HEK293 (cell line): ENCODE results near the gene AFP.
"Not testable (repeated sequence)": the region's sequence is repeated elsewhere in the genome, so short reads cannot be mapped to it uniquely, and the experiment has no call there.

Experiments
- CTCF ChIA-PET: fragments of 350-600 bp; formaldehyde crosslinking; extraction: SDS; loops from one replicate; lab custom pipeline; 2021; ENCODE audit warnings: antibody characterized with exemption; lab: Yijun Ruan, JAX
- POLR2A ChIA-PET: fragments of 300-600 bp; formaldehyde crosslinking; extraction: SDS; loops from one replicate; lab custom pipeline; 2020; ENCODE audit warnings: antibody characterized with exemption, inconsistent platforms; lab: Yijun Ruan, JAX
- H3K27ac ChIP-seq: fragments of 200-500 bp; sonication (Bioruptor generic); 2 replicates; pipeline ENCODE4 v1.5.1; 2014; ENCODE audit warnings: low read depth, low read length, control low read depth, inconsistent platforms; ENCODE audit errors: extremely low read depth
- H3K36me3 ChIP-seq, 2 experiments: fragments of 200-500 bp in 1 of 2; sonication (Bioruptor generic) in 1 of 2; 1 replicate in 1 of 2; 2 replicates in 1 of 2; pipeline ENCODE4 v1.5.1; 2014 to 2017; ENCODE audit warnings: inconsistent platforms in 2 of 2, low read length in 2 of 2; ENCODE audit not compliant: control insufficient read depth in 2 of 2, insufficient read depth in 1 of 2
- H3K4me1 ChIP-seq: fragments of 200-500 bp; sonication (Bioruptor generic); 2 replicates; pipeline ENCODE4 v1.5.1; 2014; ENCODE audit warnings: mild to moderate bottlenecking, low read length, inconsistent platforms; ENCODE audit not compliant: control insufficient read depth, insufficient read depth
- H3K4me3 ChIP-seq: 2 replicates; pipeline ENCODE4 v1.5.1; 2011; ENCODE audit warnings: low read depth, mild to moderate bottlenecking, control low read depth, low read length, moderate library complexity
- H3K9me3 ChIP-seq: fragments of 200-500 bp; sonication (Bioruptor generic); 2 replicates; pipeline ENCODE4 v1.5.1; 2014; ENCODE audit warnings: low read depth, low read length, inconsistent platforms; ENCODE audit not compliant: control insufficient read depth, insufficient read depth
- AEBP2 ChIP-seq: fragments of 450-650 bp; formaldehyde crosslinking; IDR thresholded peaks from 2 replicates; pipeline ENCODE4 v1.5.1; 2016; ENCODE audit warnings: missing biosample characterization, missing genetic modification characterization, borderline replicate concordance
- BCL11A ChIP-seq: fragments of 450-650 bp; formaldehyde crosslinking; IDR thresholded peaks from 2 replicates; pipeline ENCODE4 v1.5.1; 2016; ENCODE audit warnings: low read depth, missing biosample characterization, missing genetic modification characterization
- GLI2 ChIP-seq: fragments of 450-650 bp; formaldehyde crosslinking; IDR thresholded peaks from 2 replicates; pipeline ENCODE4; 2017; ENCODE audit warnings: missing biosample characterization, missing genetic modification characterization, low read depth, borderline replicate concordance
- KLF9 ChIP-seq: fragments of 450-650 bp; formaldehyde crosslinking; IDR thresholded peaks from 2 replicates; pipeline ENCODE4 v1.5.1; 2016; ENCODE audit warnings: missing biosample characterization, missing genetic modification characterization, low read depth
- OSR2 ChIP-seq: fragments of 450-650 bp; formaldehyde crosslinking; IDR thresholded peaks from 2 replicates; pipeline ENCODE4 v1.5.1; 2016; ENCODE audit warnings: missing biosample characterization, missing genetic modification characterization
- ZBTB10 ChIP-seq: fragments of 450-650 bp; formaldehyde crosslinking; IDR thresholded peaks from 2 replicates; pipeline ENCODE4 v1.5.1; 2016; ENCODE audit warnings: missing biosample characterization, missing genetic modification characterization
- ZBTB26 ChIP-seq: fragments of 450-650 bp; formaldehyde crosslinking; optimal IDR thresholded peaks from 2 replicates; pipeline ENCODE3; 2016; ENCODE audit warnings: missing biosample characterization, mild to moderate bottlenecking, missing genetic modification characterization
- ZNF146 ChIP-seq: fragments of 450-650 bp; formaldehyde crosslinking; IDR thresholded peaks from 2 replicates; pipeline ENCODE4 v1.5.1; 2016; ENCODE audit warnings: missing biosample characterization, missing genetic modification characterization
- ZNF2 ChIP-seq: fragments of 450-650 bp; formaldehyde crosslinking; IDR thresholded peaks from 2 replicates; pipeline ENCODE4 v1.5.1; 2016; ENCODE audit warnings: missing biosample characterization, missing genetic modification characterization
- ZNF23 ChIP-seq: fragments of 450-650 bp; formaldehyde crosslinking; IDR thresholded peaks from 2 replicates; pipeline ENCODE4 v1.5.1; 2016; ENCODE audit warnings: missing biosample characterization, missing genetic modification characterization, borderline replicate concordance
- ZNF26 ChIP-seq: fragments of 450-650 bp; formaldehyde crosslinking; IDR thresholded peaks from 2 replicates; pipeline ENCODE4 v1.5.1; 2016; ENCODE audit warnings: missing biosample characterization, missing genetic modification characterization
- ZNF274 ChIP-seq, 2 experiments: fragments of 200-500 bp in 1 of 2; fragments of 450-650 bp in 1 of 2; sonication (Bioruptor generic) in 1 of 2; formaldehyde crosslinking in 1 of 2; IDR thresholded peaks; 2 replicates each; pipeline versions ENCODE4 v1.5.1 to v1.6.1; 2014 to 2016; ENCODE audit warnings: borderline replicate concordance in 1 of 2, inconsistent platforms in 1 of 2, low read length in 1 of 2, missing biosample characterization in 1 of 2, missing genetic modification characterization in 1 of 2
- ZNF488 ChIP-seq: fragments of 450-650 bp; formaldehyde crosslinking; IDR thresholded peaks from 2 replicates; pipeline ENCODE4 v1.5.1; 2016; ENCODE audit warnings: missing biosample characterization, missing genetic modification characterization
- ZNF501 ChIP-seq: fragments of 450-650 bp; formaldehyde crosslinking; IDR thresholded peaks from 2 replicates; pipeline ENCODE4 v1.5.1; 2016; ENCODE audit warnings: missing biosample characterization, missing genetic modification characterization
- ZNF529 ChIP-seq: fragments of 450-650 bp; formaldehyde crosslinking; IDR thresholded peaks from 2 replicates; pipeline ENCODE4 v1.5.1; 2017; ENCODE audit warnings: missing genetic modification characterization, missing biosample characterization; ENCODE audit not compliant: insufficient replicate concordance
- ZNF626 ChIP-seq: fragments of 450-650 bp; sonication (Bioruptor Pico); formaldehyde crosslinking; IDR thresholded peaks from 2 replicates; pipeline ENCODE4 v1.5.1; 2018; ENCODE audit warnings: missing biosample characterization, missing genetic modification characterization, inconsistent platforms
- ZNF701 ChIP-seq: fragments of 450-650 bp; formaldehyde crosslinking; IDR thresholded peaks from 2 replicates; pipeline ENCODE4 v1.5.1; 2016; ENCODE audit warnings: missing biosample characterization, missing genetic modification characterization
- ZNF747 ChIP-seq: fragments of 450-650 bp; formaldehyde crosslinking; IDR thresholded peaks from 2 replicates; pipeline ENCODE4 v1.5.1; 2016; ENCODE audit warnings: missing biosample characterization, missing genetic modification characterization
- ZNF776 ChIP-seq: fragments of 450-650 bp; formaldehyde crosslinking; IDR thresholded peaks from 2 replicates; pipeline ENCODE4 v1.5.0; 2017; ENCODE audit warnings: missing biosample characterization, missing genetic modification characterization, borderline replicate concordance

The AFP gene

GRCh38 chr4:73388887-73389286, 47.1 kb upstream of the AFP start:
- ChIA-PET CTCF (interaction anchor here (0.7 kb wide), 2 partner anchors 57 to 619 kb away, joined by 3 to 4 read pairs; no protein-coding TSS in a partner anchor), POLR2A (no interaction called here)
- H3K9me3 ChIP-seq, result no peaks in the 10 kb centered on the region
- H3K4me1 ChIP-seq, result no peaks in the 10 kb centered on the region
- TF ChIP-seq ZNF2 (tag by site-specific recombination) (no peak), ZNF529 (tag by site-specific recombination) (no peak), ZNF274 (IDR thresholded peaks at IDR 0.05; ENCODE audit: low read length) (no peak), ZNF274 (tag by site-specific recombination; IDR thresholded peaks at IDR 0.05; ENCODE audit: borderline replicate concordance) (no peak), BCL11A (tag by site-specific recombination) (no peak), ZBTB10 (tag by site-specific recombination) (no peak), ZNF501 (tag by site-specific recombination) (no peak), ZNF701 (tag by site-specific recombination) (no peak), ZNF626 (no peak), ZNF23 (tag by site-specific recombination) (no peak), ZNF747 (tag by site-specific recombination) (no peak), ZNF26 (tag by site-specific recombination) (no peak), ZNF488 (tag by site-specific recombination) (no peak), ZNF776 (tag by site-specific recombination) (no peak), ZBTB26 (tag by site-specific recombination) (no peak)
- H3K27ac ChIP-seq, result no peak overlapping the region
- H3K36me3 ChIP-seq, result no peaks in the 10 kb centered on the region
- H3K4me3 ChIP-seq, result no peak overlapping the region

GRCh38 chr4:73389663-73390062, 46.4 kb upstream of the AFP start:
- H3K36me3 ChIP-seq, H3K27ac ChIP-seq, H3K9me3 ChIP-seq, H3K4me3 ChIP-seq, POLR2A ChIA-PET, H3K4me1 ChIP-seq, CTCF ChIA-PET: not testable (repeated sequence)
- TF ChIP-seq ZNF146 (tag by site-specific recombination), result peak; percentile 58

- Histone ChIP-seq H3K9me3 (no peaks in the 10 kb centered on the region), H3K27ac (no peak overlapping the region), H3K4me3 (no peak overlapping the region), H3K36me3 (no peaks in the 10 kb centered on the region), H3K4me1 (no peaks in the 10 kb centered on the region)
- ChIA-PET POLR2A (no interaction called here), CTCF (no interaction called here)
- TF ChIP-seq GLI2 (no peak), AEBP2 (tag by site-specific recombination) (no peak), KLF9 (tag by site-specific recombination) (no peak), OSR2 (tag by site-specific recombination) (no peak)
These were observed 44.2 kb upstream of the AFP start for GRCh38 chr4:73391774-73392173.
